CD4-positive, alpha-beta T cell treated with Interleukin-17A for 4 hours (primary cell): ENCODE measurements around the gene HSPA2.
"Not testable (repeated sequence)": the region's sequence is repeated elsewhere in the genome, so short reads cannot be mapped to it uniquely, and the experiment has no call there.

Source experiments
- DNase-seq: peaks from one replicate; pipeline ENCODE4 v3.0.0-alpha.2; 2020; ENCODE audit warnings: mixed read lengths

Gene HSPA2

GRCh38 chr14:64515053-64515452 lies 25.5 kb upstream of the HSPA2 start:
- DNase-seq, result no peak

GRCh38 chr14:64516969-64517368 lies 23.6 kb upstream of the HSPA2 start:
- DNase-seq, result no peak

- DNase-seq, result not testable (repeated sequence)
Observed at GRCh38 chr14:64517667-64518066, 22.9 kb upstream of the HSPA2 start.

- DNase-seq, result no peak
Observed at GRCh38 chr14:64518229-64518628, 22.3 kb upstream of the HSPA2 start.

- DNase-seq, result no peak
Observed at GRCh38 chr14:64520699-64521098, 19.8 kb upstream of the HSPA2 start.

- no peak for DNase-seq
Observed at GRCh38 chr14:64522591-64523355, 17.8 kb upstream of the HSPA2 start.

- DNase-seq, result no peak
Observed at GRCh38 chr14:64525354-64525753, 15.2 kb upstream of the HSPA2 start.

- no peak for DNase-seq
Observed at GRCh38 chr14:64531567-64531966, 9.0 kb upstream of the HSPA2 start.

- no peak for DNase-seq
Observed at GRCh38 chr14:64536488-64537245, 3.9 kb upstream of the HSPA2 start.

- peak; percentile 7 for DNase-seq
Observed at GRCh38 chr14:64541261-64541971, 875 bp downstream of the HSPA2 start.

- DNase-seq, result peak; percentile 22
Observed at GRCh38 chr14:64541972-64542835, 1.7 kb downstream of the HSPA2 start.

GRCh38 chr14:64542836-64543201 lies 2.3 kb downstream of the HSPA2 start:
- DNase-seq, result no peak

- no peak for DNase-seq
Observed at GRCh38 chr14:64544607-64545312, 4.2 kb downstream of the HSPA2 start.

- no peak for DNase-seq
Observed at GRCh38 chr14:64549016-64549415, 8.5 kb downstream of the HSPA2 start.

- DNase-seq, result peak; percentile 67
Observed at GRCh38 chr14:64549791-64550620, 9.5 kb downstream of the HSPA2 start, which contains the start of gene PPP1R36. PPP1R36 (plus strand) TSS chr14:64549961; CDS start chr14:64549998, 37 bp downstream.

GRCh38 chr14:64550621-64551333 lies 10.2 kb downstream of the HSPA2 start:
- no peak for DNase-seq

- DNase-seq, result no peak
Observed at GRCh38 chr14:64554556-64554955, 14.0 kb downstream of the HSPA2 start.

GRCh38 chr14:64556526-64556925 lies 16.0 kb downstream of the HSPA2 start:
- no peak for DNase-seq

- DNase-seq, result not testable (repeated sequence)
Observed at GRCh38 chr14:64558216-64558615, 17.7 kb downstream of the HSPA2 start.

- no peak for DNase-seq
Observed at GRCh38 chr14:64561631-64562030, 21.1 kb downstream of the HSPA2 start.
